Heart right ventricle (tissue), 16 donors: ENCODE data around the gene HTT. TPM values are rescaled to one million over a fixed set of nuclear protein-coding genes. Genes with fewer than 3 reads are reported as not detected.

Experiments used
- ATAC-seq, 8 donors: fragments of 200-7000 bp; cut with Tn5 transposase; one replicate each; pipeline ENCODE4 v1.9.1; 2020; ENCODE audit warnings: mild to moderate bottlenecking in 8 of 8, moderate library complexity in 8 of 8, moderate number of reproducible peaks in 1 of 8
- DNase-seq, 2 donors: peaks; one replicate each; pipeline ENCODE4 v3.0.0-alpha.2; 2020
- H3K27ac ChIP-seq, 10 donors: fragments of 200-600 bp; sonication (generic) in 2 of 10; one replicate each; pipeline versions ENCODE4 v1.5.0 to v1.8.0; 2020 to 2022; ENCODE audit warnings: mild to moderate bottlenecking in 3 of 10
- H3K27me3 ChIP-seq, 7 donors: fragments of 200-600 bp; one replicate each; pipeline ENCODE4 v1.8.0; 2021 to 2022; ENCODE audit warnings: mild to moderate bottlenecking in 2 of 7
- H3K36me3 ChIP-seq, 9 donors: fragments of 200-600 bp; sonication (generic) in 1 of 9; one replicate each; pipeline versions ENCODE4 v1.5.0 to v1.8.0; 2020 to 2022; ENCODE audit warnings: mild to moderate bottlenecking in 2 of 9
- H3K4me1 ChIP-seq, 9 donors: fragments of 200-600 bp; sonication (generic) in 1 of 9; one replicate each; pipeline versions ENCODE4 v1.5.0 to v1.8.0; 2020 to 2022; ENCODE audit warnings: mild to moderate bottlenecking in 4 of 9
- H3K4me3 ChIP-seq, 10 donors: fragments of 200-600 bp; sonication (generic) in 2 of 10; one replicate each; pipeline versions ENCODE4 v1.5.0 to v1.8.0; 2020 to 2022; ENCODE audit warnings: mild to moderate bottlenecking in 7 of 10, moderate library complexity in 2 of 10
- H3K9me3 ChIP-seq, 11 donors: fragments of 200-600 bp in 10 of 11; sonication (generic) in 2 of 11; one replicate each; pipeline versions ENCODE4 v1.5.0 to v1.8.0; 2013 to 2022; ENCODE audit warnings: mild to moderate bottlenecking in 2 of 11, control low read depth in 1 of 11, moderate library complexity in 1 of 11
- CTCF ChIP-seq, 9 donors: fragments of 200-600 bp; sonication (generic) in 2 of 9; IDR thresholded peaks; one replicate each; pipeline versions ENCODE4 v1.5.0 to v1.8.0; 2021 to 2022; ENCODE audit warnings: antibody characterized with exemption in 9 of 9, mild to moderate bottlenecking in 5 of 9, moderate library complexity in 1 of 9
- WGBS, 2 donors: extraction: QIAGEN DNeasy Blood & Tissue Kit; methylation state at CpG; one replicate each; pipeline ENCODE4 v1.1.7; 2013; ENCODE audit warnings: inconsistent platforms in 1 of 2; 5-methylcytosine and 5-hydroxymethylcytosine counted together
- intact Hi-C, 10 donors: fragments of 100-400 bp; cut with DNase I; formaldehyde crosslinking; loops; one replicate each; pipeline versions ENCODE4 v1.11.1 to v1.14.2; 2022
- polyA plus RNA-seq, 2 donors: library from polyadenylated mRNA; stranded (reverse); fragments of 200-250 nt; gene quantifications; one replicate each; pipeline ENCODE4 v1.2.3, GENCODE V29; 2013
- total RNA-seq, 10 donors: library from RNA; stranded (reverse); fragmentation: NEBNext Ultra II Directional in 3 of 10; extraction: Animal tissue kit (Norgen Biotek cat#: 25700) in 3 of 10; gene quantifications; one replicate each; pipeline versions ENCODE4 v1.2.1 to v1.2.4, GENCODE V29; 2021 to 2023
- donor health status: Arrhythmogenic right ventricular cardiomyopathy.
- donor health status: ischemic (EF 13 %, LVEDD 7.1; RV severe dilation, severe dysfunction).
- donor health status: healthy with polysubstance abuse.
- donor health status: DM: no; HTN: yes; CAD: no.
- donor health status: DM: no; HTN: no; CAD: no.
- donor health status: ischemic (EF 25% LVEDD 6.9; RV normal size, moderate dysfunction).
- donor health status: ischemic (EF 25% LVEDD 5.7; RV mildly dilated, moderate dysfunction).
- donor health status: healthy.
- donor health status: DM: yes; HTN: yes; CAD: no.
- donor health status: Ischemic cardiomyopathy.
- donor health status: ischemic (EF 35%, LVEDD 5.7; RV mildly dilated, moderate dysfunction).
- donor health status: nonischemic (EF 11% LVEDD 7.7; RV severe dilation, severe dysfunction).
- donor health status: DM: yes; HTN: yes; CAD: no.
- donor health status: PGD.
- donor health status: ischemic (EF 29% LVEDD 5.4; RV normal size, mild dysfunction).
- donor health status: nonischemic (EF 23%, LVEDD 6.1; RV moderate dilation, normal function).

Gene HTT
- total and polyA plus RNA-seq, 12 donors: 6.3 to 34.0 (median 24.1) TPM

- H3K4me3 ChIP-seq: no peak overlapping the region
- intact Hi-C loops: loop anchor here in 2 of 10 donors (5.0 to 10.0 kb wide), 3 partner anchors 68 to 281 kb away; partner anchors contain the start of genes GRK4 (in 1 of the 2), NOP14 (in 1 of the 2) and TNIP2 (in 1 of the 2)
- no peaks in the 10 kb centered on the region for H3K36me3 ChIP-seq
- no peaks in the 10 kb centered on the region for H3K9me3 ChIP-seq
- DNase-seq (no peak), ATAC-seq (no peak)
- 91% methylated on average over 6 of the region's 6 CpGs for WGBS, 2 donors
- TF ChIP-seq CTCF (IDR thresholded peaks at IDR 0.05): no peak
- no peak overlapping the region for H3K27ac ChIP-seq
- H3K4me1 ChIP-seq: peaks cover 0 to 21% (median 11%) of the 10 kb centered on the region in 9 donors
- no peaks in the 10 kb centered on the region for H3K27me3 ChIP-seq
These were observed 38.8 kb upstream of the HTT start for GRCh38 chr4:3035674-3036073.

GRCh38 chr4:3036131-3036952 lies 38.1 kb upstream of the HTT start:
- Histone ChIP-seq H3K27me3 (no peaks in the 10 kb centered on the region), H3K36me3 (no peaks in the 10 kb centered on the region), H3K27ac (no peak overlapping the region), H3K9me3 (no peaks in the 10 kb centered on the region), H3K4me1 (peaks cover 0 to 26% (median 17%) of the 10 kb centered on the region in 9 donors), H3K4me3 (no peak overlapping the region)
- intact Hi-C loops: loop anchor here in 2 of 10 donors (5.0 to 10.0 kb wide), 3 partner anchors 69 to 282 kb away; partner anchors contain the start of genes GRK4 (in 1 of the 2), NOP14 (in 1 of the 2) and TNIP2 (in 1 of the 2)
- ATAC-seq (no peak), DNase-seq (no peak)
- WGBS, 2 donors: 82 to 83% methylated on average over 21 of the region's 21 CpGs
- no peak for TF ChIP-seq CTCF (IDR thresholded peaks at IDR 0.05)

GRCh38 chr4:3037957-3038461 lies 36.5 kb upstream of the HTT start:
- DNase-seq (peak; percentile 65 to 82), ATAC-seq (peak in 7 of 8 donors; percentile 16 to 70 (median 66))
- no peaks in the 10 kb centered on the region for H3K27me3 ChIP-seq
- peak overlapping the region in 9 of 10 donors; percentile 5 to 46 (median 30) for H3K4me3 ChIP-seq
- H3K36me3 ChIP-seq: no peaks in the 10 kb centered on the region
- H3K4me1 ChIP-seq: peaks cover 0 to 42% (median 34%) of the 10 kb centered on the region in 9 donors
- WGBS, 2 donors: 9 to 13% methylated on average over 6 of the region's 6 CpGs
- H3K27ac ChIP-seq: peak overlapping the region in 8 of 10 donors; percentile 5 to 75 (median 46)
- intact Hi-C loops: loop anchor here in 2 of 10 donors (5.0 to 10.0 kb wide), 3 partner anchors 71 to 283 kb away; partner anchors contain the start of genes GRK4 (in 1 of the 2), NOP14 (in 1 of the 2) and TNIP2 (in 1 of the 2)
- TF ChIP-seq CTCF (IDR thresholded peaks at IDR 0.05): no peak
- no peaks in the 10 kb centered on the region for H3K9me3 ChIP-seq

- ATAC-seq: no peak
- 89% methylated on average over 8 of the region's 8 CpGs for WGBS, 2 donors
- Histone ChIP-seq H3K9me3 (no peaks in the 10 kb centered on the region), H3K36me3 (no peaks in the 10 kb centered on the region), H3K27ac (no peak overlapping the region), H3K27me3 (no peaks in the 10 kb centered on the region), H3K4me3 (no peak overlapping the region), H3K4me1 (peaks cover 0 to 53% (median 37%) of the 10 kb centered on the region in 9 donors)
- no peak for DNase-seq
- intact Hi-C loops: loop anchor here in 3 of 10 donors (5.0 to 10.0 kb wide), 4 partner anchors 73 to 285 kb away; partner anchors contain the start of genes TNIP2 (in 2 of the 3), GRK4 (in 1 of the 3) and NOP14 (in 1 of the 3)
- no peak for TF ChIP-seq CTCF (IDR thresholded peaks at IDR 0.05)
These were observed 34.6 kb upstream of the HTT start for GRCh38 chr4:3039706-3040366.
